ENCODE data around the gene NIPAL1.

The NIPAL1 gene

GRCh38 chr4:48068182-48068581 is 51.6 kb downstream of the NIPAL1 start:
- no peak for TF ChIP-seq CTCF (IDR thresholded peaks at IDR 0.05)

- no peak for TF ChIP-seq CTCF (IDR thresholded peaks at IDR 0.05)
Observed at GRCh38 chr4:48069026-48069425, 52.5 kb downstream of the NIPAL1 start.

- TF ChIP-seq CTCF (IDR thresholded peaks at IDR 0.05), result no peak
Observed at GRCh38 chr4:48071191-48071590, 54.6 kb downstream of the NIPAL1 start.

GRCh38 chr4:48073567-48074103 is 57.1 kb downstream of the NIPAL1 start:
- no peak for TF ChIP-seq CTCF (IDR thresholded peaks at IDR 0.05)

GRCh38 chr4:48074657-48075056 is 58.1 kb downstream of the NIPAL1 start:
- no peak for TF ChIP-seq CTCF (IDR thresholded peaks at IDR 0.05)

GRCh38 chr4:48078425-48078824 is 61.9 kb downstream of the NIPAL1 start:
- no peak for TF ChIP-seq CTCF (IDR thresholded peaks at IDR 0.05)

GRCh38 chr4:48078862-48079655 is 62.5 kb downstream of the NIPAL1 start:
- TF ChIP-seq CTCF (IDR thresholded peaks at IDR 0.05), result no peak
